Lower lobe of right lung (tissue), 2 donors: ENCODE measurements around the gene SLAMF8. TPM values are rescaled to one million over a fixed set of nuclear protein-coding genes. Genes with fewer than 3 reads are reported as not detected.

ENCODE experiments used
- ATAC-seq, 2 donors: fragments of 200-7000 bp; cut with Tn5 transposase; one replicate each; pipeline ENCODE4 v1.9.1; 2020 to 2022; ENCODE audit warnings: mild to moderate bottlenecking in 2 of 2, moderate library complexity in 2 of 2
- DNase-seq: peaks from one replicate; pipeline ENCODE4 v3.0.0-alpha.2; 2020
- H3K27ac ChIP-seq: fragments of 200-600 bp; one replicate; pipeline ENCODE4 v1.8.0; 2022
- H3K27me3 ChIP-seq: fragments of 200-600 bp; one replicate; pipeline ENCODE4 v1.8.0; 2022; ENCODE audit warnings: low read depth
- H3K36me3 ChIP-seq: fragments of 200-600 bp; one replicate; pipeline ENCODE4 v1.8.0; 2022; ENCODE audit warnings: mild to moderate bottlenecking
- H3K4me1 ChIP-seq: fragments of 200-600 bp; one replicate; pipeline ENCODE4 v1.8.0; 2022
- H3K4me3 ChIP-seq: fragments of 200-600 bp; one replicate; pipeline ENCODE4 v1.8.0; 2022; ENCODE audit warnings: mild to moderate bottlenecking
- H3K9me3 ChIP-seq: fragments of 200-600 bp; one replicate; pipeline ENCODE4 v1.8.0; 2022
- intact Hi-C: fragments of 100-400 bp; cut with DNase I; formaldehyde crosslinking; loops from one replicate; pipeline ENCODE4 v1.11.0; 2022
- total RNA-seq: library from RNA; stranded (reverse); fragmentation: NEBNext Ultra II Directional; extraction: Animal tissue kit (Norgen Biotek cat#: 25700); gene quantifications from one replicate; pipeline ENCODE4 v1.2.1, GENCODE V29; 2021
- TF ChIP-seq, protein P1 (sequence below): fragments of 200-600 bp; IDR thresholded peaks from one replicate; pipeline ENCODE4 v1.8.0; 2022; ENCODE audit warnings: antibody characterized with exemption, mild to moderate bottlenecking
- donor health status: DM: no; HTN: yes; CAD: no; lungs with severe emphysema.

Gene SLAMF8
- total RNA-seq, 1 donor from 2014 or later: 51.2 TPM

DNA sequence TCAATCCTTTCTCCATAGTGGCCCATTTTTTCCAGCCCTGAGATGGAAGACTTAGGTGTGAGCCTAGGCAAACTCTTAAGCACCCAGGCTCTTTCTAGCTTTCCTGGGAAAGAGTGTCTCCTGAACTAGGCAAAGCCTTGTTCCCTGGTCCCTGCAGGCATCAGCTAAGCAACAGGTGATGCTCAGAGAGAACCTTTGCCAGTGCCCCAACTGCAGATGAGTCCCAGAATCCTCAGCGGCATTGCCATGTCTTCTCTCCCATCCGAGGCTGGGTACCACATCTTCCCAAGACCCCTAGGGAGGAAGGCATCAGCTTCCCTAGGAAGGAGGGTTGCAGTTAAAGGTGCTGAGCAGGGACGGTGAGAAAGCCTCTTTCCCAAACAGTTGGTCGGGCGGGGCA is 44.0 kb downstream of the SLAMF8 start:
- Histone ChIP-seq H3K4me3 (no peak overlapping the region), H3K36me3 (no peaks in the 10 kb centered on the region), H3K27me3 (no peaks in the 10 kb centered on the region), H3K9me3 (no peaks in the 10 kb centered on the region), H3K27ac (no peak overlapping the region), H3K4me1 (peaks cover 9% of the 10 kb centered on the region)
- TF ChIP-seq, protein P1, sequence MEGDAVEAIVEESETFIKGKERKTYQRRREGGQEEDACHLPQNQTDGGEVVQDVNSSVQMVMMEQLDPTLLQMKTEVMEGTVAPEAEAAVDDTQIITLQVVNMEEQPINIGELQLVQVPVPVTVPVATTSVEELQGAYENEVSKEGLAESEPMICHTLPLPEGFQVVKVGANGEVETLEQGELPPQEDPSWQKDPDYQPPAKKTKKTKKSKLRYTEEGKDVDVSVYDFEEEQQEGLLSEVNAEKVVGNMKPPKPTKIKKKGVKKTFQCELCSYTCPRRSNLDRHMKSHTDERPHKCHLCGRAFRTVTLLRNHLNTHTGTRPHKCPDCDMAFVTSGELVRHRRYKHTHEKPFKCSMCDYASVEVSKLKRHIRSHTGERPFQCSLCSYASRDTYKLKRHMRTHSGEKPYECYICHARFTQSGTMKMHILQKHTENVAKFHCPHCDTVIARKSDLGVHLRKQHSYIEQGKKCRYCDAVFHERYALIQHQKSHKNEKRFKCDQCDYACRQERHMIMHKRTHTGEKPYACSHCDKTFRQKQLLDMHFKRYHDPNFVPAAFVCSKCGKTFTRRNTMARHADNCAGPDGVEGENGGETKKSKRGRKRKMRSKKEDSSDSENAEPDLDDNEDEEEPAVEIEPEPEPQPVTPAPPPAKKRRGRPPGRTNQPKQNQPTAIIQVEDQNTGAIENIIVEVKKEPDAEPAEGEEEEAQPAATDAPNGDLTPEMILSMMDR: no peak
- ATAC-seq: no peak
- DNase-seq: no peak
- intact Hi-C loops: no loop called here

DNA sequence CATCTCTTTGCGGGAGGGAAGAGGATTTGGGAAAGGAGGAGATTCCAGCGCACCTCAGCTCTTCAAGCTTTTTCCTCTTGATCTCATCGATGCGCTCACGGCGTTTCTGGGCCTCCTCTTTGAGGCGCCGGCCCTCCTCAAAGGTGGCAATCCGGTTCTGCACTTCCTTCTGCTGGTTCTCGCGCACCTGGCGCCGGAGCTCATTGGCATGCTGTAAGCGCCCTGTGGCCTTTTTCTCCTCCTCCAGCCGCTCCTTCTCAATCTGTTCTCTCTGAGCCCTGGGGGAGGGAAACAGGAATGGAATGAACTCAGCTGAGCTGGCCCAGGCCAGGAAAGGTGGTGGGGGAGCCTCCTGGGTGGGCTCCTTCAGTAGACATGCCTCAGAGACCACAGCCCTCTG is 46.2 kb downstream of the SLAMF8 start:
- intact Hi-C loops: no loop called here
- no peak overlapping the region for H3K27ac ChIP-seq
- no peak for ATAC-seq
- no peak for DNase-seq
- H3K4me3 ChIP-seq: no peak overlapping the region
- H3K27me3 ChIP-seq: no peaks in the 10 kb centered on the region
- peaks cover 3% of the 10 kb centered on the region for H3K4me1 ChIP-seq
- H3K36me3 ChIP-seq: no peaks in the 10 kb centered on the region
- H3K9me3 ChIP-seq: no peaks in the 10 kb centered on the region
- TF ChIP-seq, protein P1: no peak

DNA sequence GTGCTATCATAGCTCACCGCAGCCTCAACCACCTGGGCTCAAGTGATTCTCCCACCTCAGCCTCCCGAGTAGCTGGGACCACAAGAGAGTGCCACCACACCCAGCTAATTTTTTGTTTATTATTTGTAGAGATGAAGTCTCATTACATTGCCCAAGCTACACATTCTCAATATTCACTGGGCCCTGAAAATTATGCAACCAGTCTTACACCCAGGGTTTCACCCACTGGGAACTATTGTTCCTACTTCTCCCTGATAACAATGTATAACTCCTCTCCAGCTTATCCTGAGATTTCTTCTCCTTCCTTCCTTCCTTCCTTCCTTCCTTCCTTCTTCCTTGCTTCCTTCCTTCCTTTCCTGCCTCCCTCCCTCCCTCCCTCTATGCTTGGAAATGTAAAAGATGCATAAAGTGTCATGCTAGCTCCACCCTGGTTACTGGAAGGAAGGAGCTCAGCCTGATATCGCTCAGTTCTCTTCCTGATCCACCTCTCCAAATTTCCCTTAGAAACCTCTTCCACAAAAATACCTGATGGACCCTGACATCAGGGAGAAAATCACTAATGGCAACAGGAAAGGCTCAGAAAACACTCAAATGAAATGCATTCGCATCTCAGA is 47.0 kb downstream of the SLAMF8 start:
- no peak for DNase-seq
- H3K4me1 ChIP-seq: no peaks in the 10 kb centered on the region
- H3K9me3 ChIP-seq: no peaks in the 10 kb centered on the region
- no peaks in the 10 kb centered on the region for H3K27me3 ChIP-seq
- no peaks in the 10 kb centered on the region for H3K36me3 ChIP-seq
- intact Hi-C loops: no loop called here
- H3K27ac ChIP-seq: no peak overlapping the region
- no peak overlapping the region for H3K4me3 ChIP-seq
- TF ChIP-seq, protein P1: no peak
- no peak for ATAC-seq

DNA sequence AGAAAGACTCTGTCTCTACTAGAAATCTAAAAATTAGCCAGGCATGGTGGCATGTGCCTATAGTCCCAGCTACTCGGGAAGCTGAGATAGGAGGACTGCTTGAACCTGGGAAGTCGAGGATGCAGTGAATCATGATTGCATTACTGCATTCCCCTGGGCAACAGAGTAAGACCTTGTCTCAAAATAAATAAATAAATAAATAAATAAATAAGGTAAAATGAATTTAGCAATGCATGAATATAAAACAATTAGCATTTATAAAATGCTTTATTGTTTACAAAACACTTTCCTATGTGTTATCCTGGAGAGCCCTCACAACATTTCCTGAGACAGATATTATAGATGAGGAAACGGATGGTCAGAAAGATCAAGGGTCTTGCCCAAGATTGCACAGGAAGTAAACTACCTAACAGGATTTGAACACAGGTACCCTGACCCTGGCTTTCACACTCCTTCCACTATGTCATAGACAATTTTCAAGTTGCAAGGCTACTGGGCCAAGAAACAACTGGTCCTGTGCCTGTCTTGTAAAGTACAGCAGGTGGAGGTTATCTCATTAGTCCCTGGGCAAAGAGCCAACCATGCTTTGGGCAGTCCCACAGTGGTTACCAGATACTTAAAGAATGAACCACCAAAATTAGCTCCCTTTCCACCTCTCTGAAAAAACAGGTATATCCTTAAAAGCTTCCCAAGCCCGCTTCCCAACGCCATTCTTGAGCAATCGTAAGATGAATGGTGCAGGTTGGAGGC is 51.2 kb downstream of the SLAMF8 start:
- intact Hi-C loops: no loop called here
- TF ChIP-seq, protein P1: no peak
- DNase-seq: no peak
- H3K27me3 ChIP-seq: no peaks in the 10 kb centered on the region
- ATAC-seq: no peak
- no peaks in the 10 kb centered on the region for H3K9me3 ChIP-seq
- H3K36me3 ChIP-seq: no peaks in the 10 kb centered on the region
- H3K4me3 ChIP-seq: no peak overlapping the region
- no peak overlapping the region for H3K27ac ChIP-seq
- H3K4me1 ChIP-seq: peaks cover 11% of the 10 kb centered on the region

DNA sequence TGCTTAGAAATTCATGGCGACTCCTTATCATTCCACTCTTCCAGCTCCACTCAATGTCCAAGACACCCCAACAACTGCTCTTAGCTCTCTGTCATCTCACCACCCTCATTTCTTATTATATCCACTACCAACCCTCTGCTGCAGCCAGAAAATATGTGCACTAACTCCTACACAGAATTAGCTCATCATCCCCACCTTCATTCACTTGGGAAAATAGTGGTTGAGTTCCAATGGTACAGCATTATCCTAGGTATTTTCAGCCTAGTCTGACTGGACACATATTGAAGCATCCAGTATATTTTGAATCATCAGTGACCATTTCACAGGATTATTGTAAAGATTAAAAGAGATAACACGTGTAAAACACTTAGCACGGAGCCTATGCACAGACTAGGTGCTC is 52.5 kb downstream of the SLAMF8 start:
- Histone ChIP-seq H3K4me3 (no peak overlapping the region), H3K27me3 (no peaks in the 10 kb centered on the region), H3K9me3 (no peaks in the 10 kb centered on the region), H3K4me1 (peaks cover 11% of the 10 kb centered on the region), H3K36me3 (no peaks in the 10 kb centered on the region), H3K27ac (no peak overlapping the region)
- intact Hi-C loops: no loop called here
- TF ChIP-seq, protein P1: no peak
- ATAC-seq (no peak), DNase-seq (no peak)
